ENCODE data around the gene ABT1.

Gene ABT1

GRCh38 chr6:26607434-26608230, 10.9 kb downstream of the ABT1 start:
- DNase-seq = peak; percentile 68

GRCh38 chr6:26609463-26609862, 12.7 kb downstream of the ABT1 start:
- no peak for DNase-seq

- DNase-seq = no peak
Observed at GRCh38 chr6:26611599-26611998, 14.8 kb downstream of the ABT1 start.

GRCh38 chr6:26613201-26613600, 16.4 kb downstream of the ABT1 start:
- no peak for DNase-seq

- no peak for DNase-seq
Observed at GRCh38 chr6:26613689-26614683, 17.2 kb downstream of the ABT1 start.

- no peak for DNase-seq
Observed at GRCh38 chr6:26623339-26623859, 26.6 kb downstream of the ABT1 start.

DNA sequence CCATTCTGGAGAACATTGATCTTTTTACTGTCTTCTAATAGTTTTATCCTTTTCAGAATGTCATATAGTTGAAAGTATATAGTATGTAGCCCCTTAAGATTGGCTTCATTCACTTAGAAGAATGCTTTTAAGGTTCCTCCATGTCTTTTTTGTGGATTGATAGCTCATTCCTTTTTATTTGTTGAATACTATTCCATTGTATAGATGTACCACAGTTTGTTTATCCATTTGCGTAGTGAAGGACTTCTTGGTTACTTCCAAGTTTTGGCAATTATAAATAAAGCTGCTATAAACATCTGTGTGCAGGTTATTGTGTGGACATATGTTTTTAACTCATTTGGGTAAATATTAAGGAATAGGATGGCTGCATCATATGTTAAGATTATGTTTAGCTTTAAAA, 27.8 kb downstream of the ABT1 start:
- DNase-seq = no peak

GRCh38 chr6:26627843-26628242, 31.1 kb downstream of the ABT1 start:
- DNase-seq = no peak

DNA sequence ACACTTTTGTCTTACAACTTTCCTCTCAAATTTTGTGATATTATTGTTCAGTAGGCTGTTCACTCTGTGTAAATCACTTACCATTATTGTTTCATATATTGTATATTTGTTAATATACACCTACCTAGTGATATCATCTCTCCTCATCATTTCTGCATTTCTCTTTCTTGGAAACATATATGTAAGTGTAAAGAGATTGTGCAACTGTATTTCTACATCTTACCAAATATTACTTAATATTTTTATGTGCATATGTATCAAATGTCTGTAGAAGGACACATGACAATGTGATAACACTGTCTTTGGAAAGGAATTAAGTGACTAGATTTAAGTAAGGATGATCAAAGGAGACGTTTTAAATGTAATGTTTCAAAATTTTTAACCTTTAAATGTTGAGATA, 32.6 kb downstream of the ABT1 start:
- no peak for DNase-seq

DNA sequence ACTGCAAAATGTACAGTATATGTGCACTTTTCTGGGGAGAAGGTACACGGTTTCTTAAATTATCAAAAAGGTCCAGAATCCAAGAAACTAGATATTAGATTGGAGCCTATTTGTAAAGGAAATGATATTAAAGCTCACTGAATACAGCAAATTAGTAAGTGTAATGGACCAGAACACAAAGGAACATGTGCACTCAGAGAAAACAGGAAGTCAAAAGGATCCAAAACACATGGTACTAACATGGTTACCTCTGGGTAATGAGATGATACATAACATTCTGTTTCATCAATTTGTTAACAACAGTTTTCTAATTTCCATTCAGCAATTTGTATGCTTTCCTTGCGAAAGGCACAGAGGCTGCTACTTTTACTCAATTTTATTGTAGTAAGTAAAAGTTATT, 44.1 kb downstream of the ABT1 start:
- DNase-seq = no peak

DNA sequence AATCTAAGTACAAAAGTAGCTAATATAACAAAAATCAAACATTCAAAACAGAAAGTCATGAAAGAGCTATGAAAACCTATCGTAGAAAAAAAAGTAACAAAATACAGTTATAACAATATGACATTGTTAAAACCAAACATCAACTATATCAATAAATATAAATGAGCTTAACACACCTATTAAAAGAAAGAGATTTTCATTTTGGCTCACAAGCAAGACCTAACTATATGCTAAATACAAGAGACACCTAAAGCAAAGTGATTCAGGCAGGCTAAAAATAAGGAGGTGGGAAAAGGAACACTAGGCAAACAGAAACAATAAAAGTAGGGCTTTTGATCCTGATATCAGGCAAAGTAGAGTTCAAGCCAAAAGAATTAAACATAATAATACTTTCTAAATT, 49.3 kb downstream of the ABT1 start:
- DNase-seq = no peak

All from DMS153 (cell line).